Nephron progenitor cell (in vitro differentiated cells): Measurements from ENCODE around the gene AGR3.

Experiments used
- DNase-seq: peaks from one replicate; pipeline ENCODE4 v3.0.0; 2021
- H3K27ac Mint-ChIP-seq: 2 replicates; pipeline ENCODE4 v1.8.0; 2021; ENCODE audit warnings: mild to moderate bottlenecking, moderate library complexity, mixed read lengths
- H3K27me3 Mint-ChIP-seq: 2 replicates; pipeline ENCODE4 v1.8.0; 2021; ENCODE audit warnings: mild to moderate bottlenecking, low read depth, mixed read lengths; ENCODE audit not compliant: poor library complexity
- H3K36me3 Mint-ChIP-seq: 2 replicates; pipeline ENCODE4 v1.8.0; 2021; ENCODE audit warnings: low read depth, mixed read lengths
- H3K4me1 Mint-ChIP-seq: 2 replicates; pipeline ENCODE4 v1.8.0; 2021; ENCODE audit warnings: mixed read lengths
- H3K4me3 Mint-ChIP-seq: 2 replicates; pipeline ENCODE4 v1.8.0; 2021; ENCODE audit warnings: mild to moderate bottlenecking, moderate library complexity, mixed read lengths
- H3K9me3 Mint-ChIP-seq: 2 replicates; pipeline ENCODE4 v1.8.0; 2021; ENCODE audit warnings: mild to moderate bottlenecking, moderate library complexity, mixed read lengths
- CTCF ChIP-seq: fragments of 200-600 bp; sonication (generic); IDR thresholded peaks from 2 replicates; pipeline ENCODE4 v1.5.0; 2021; ENCODE audit warnings: antibody characterized with exemption

Gene AGR3

GRCh38 chr7:16818732-16819131, 63.1 kb downstream of the AGR3 start:
- no peaks in the 10 kb centered on the region for H3K9me3 Mint-ChIP-seq
- H3K27ac Mint-ChIP-seq = no peak overlapping the region
- no peak for DNase-seq
- no peaks in the 10 kb centered on the region for H3K36me3 Mint-ChIP-seq
- no peak for TF ChIP-seq CTCF
- H3K4me1 Mint-ChIP-seq = peaks cover 15% of the 10 kb centered on the region
- H3K4me3 Mint-ChIP-seq = no peak overlapping the region
- H3K27me3 Mint-ChIP-seq = no peaks in the 10 kb centered on the region

DNA sequence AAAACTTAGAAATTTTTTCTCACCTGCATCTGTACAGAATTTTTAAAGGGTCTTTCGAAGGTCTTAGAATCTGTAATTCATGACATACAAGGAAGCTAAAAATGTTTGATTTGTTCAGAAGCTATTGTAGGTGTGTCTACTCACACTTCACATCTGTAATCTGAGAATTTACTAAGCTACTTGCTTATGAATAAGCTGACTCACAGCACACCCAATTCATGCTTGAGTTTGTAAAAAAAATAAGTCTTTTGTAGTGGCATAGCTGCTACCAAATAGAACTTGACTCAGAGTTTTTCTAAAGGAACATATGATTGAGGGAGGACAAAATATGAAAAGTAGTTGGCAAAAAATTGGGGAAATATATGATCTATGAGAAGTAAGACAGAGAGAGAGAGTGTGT, 64.2 kb downstream of the AGR3 start:
- no peaks in the 10 kb centered on the region for H3K9me3 Mint-ChIP-seq
- peaks cover 15% of the 10 kb centered on the region for H3K4me1 Mint-ChIP-seq
- H3K36me3 Mint-ChIP-seq = no peaks in the 10 kb centered on the region
- H3K4me3 Mint-ChIP-seq = no peak overlapping the region
- no peaks in the 10 kb centered on the region for H3K27me3 Mint-ChIP-seq
- no peak for DNase-seq
- H3K27ac Mint-ChIP-seq = no peak overlapping the region
- no peak for TF ChIP-seq CTCF

DNA sequence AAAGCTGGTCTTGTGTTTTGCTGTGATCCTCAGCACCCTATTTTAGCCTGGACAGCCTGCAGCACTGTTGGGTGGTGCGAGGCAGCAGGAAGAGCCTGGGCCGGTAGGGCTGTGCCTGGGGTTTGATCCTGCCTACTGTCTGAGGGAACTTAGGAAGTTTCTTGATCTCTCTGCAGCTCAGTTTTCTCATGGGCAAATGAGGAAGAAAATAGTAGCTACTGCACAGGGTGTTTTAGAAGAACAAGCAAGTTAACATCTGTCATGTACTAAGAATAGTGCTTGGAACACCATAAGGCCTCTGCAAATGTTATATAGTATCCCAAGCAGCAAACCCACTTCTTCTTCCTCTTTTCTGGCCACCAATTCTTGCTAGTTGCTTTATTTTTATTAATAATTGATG, 65.0 kb downstream of the AGR3 start:
- no peak for TF ChIP-seq CTCF
- H3K9me3 Mint-ChIP-seq = no peaks in the 10 kb centered on the region
- DNase-seq = no peak
- H3K27me3 Mint-ChIP-seq = no peaks in the 10 kb centered on the region
- no peak overlapping the region for H3K27ac Mint-ChIP-seq
- no peaks in the 10 kb centered on the region for H3K36me3 Mint-ChIP-seq
- H3K4me3 Mint-ChIP-seq = no peak overlapping the region
- peaks cover 15% of the 10 kb centered on the region for H3K4me1 Mint-ChIP-seq

GRCh38 chr7:16815001-16815400, 66.8 kb downstream of the AGR3 start:
- Mint-ChIP-seq H3K27me3 (no peaks in the 10 kb centered on the region), H3K4me1 (peaks cover 15% of the 10 kb centered on the region), H3K36me3 (no peaks in the 10 kb centered on the region), H3K4me3 (no peak overlapping the region), H3K9me3 (no peaks in the 10 kb centered on the region), H3K27ac (no peak overlapping the region)
- DNase-seq = no peak
- no peak for TF ChIP-seq CTCF

GRCh38 chr7:16813232-16813616, 68.6 kb downstream of the AGR3 start:
- H3K4me3 Mint-ChIP-seq = no peak overlapping the region
- H3K27me3 Mint-ChIP-seq = no peaks in the 10 kb centered on the region
- no peak overlapping the region for H3K27ac Mint-ChIP-seq
- H3K4me1 Mint-ChIP-seq = peaks cover 15% of the 10 kb centered on the region
- no peaks in the 10 kb centered on the region for H3K36me3 Mint-ChIP-seq
- TF ChIP-seq CTCF = no peak
- H3K9me3 Mint-ChIP-seq = no peaks in the 10 kb centered on the region
- DNase-seq = no peak

GRCh38 chr7:16812542-16813231, 69.1 kb downstream of the AGR3 start:
- Mint-ChIP-seq H3K27ac (no peak overlapping the region), H3K27me3 (no peaks in the 10 kb centered on the region), H3K36me3 (no peaks in the 10 kb centered on the region), H3K4me1 (peaks cover 15% of the 10 kb centered on the region), H3K4me3 (no peak overlapping the region), H3K9me3 (no peaks in the 10 kb centered on the region)
- no peak for DNase-seq
- no peak for TF ChIP-seq CTCF
